Neural progenitor cell (in vitro differentiated cells): ENCODE data around the gene C9.

Source experiments
- EZH2 ChIP-seq: fragments of 200-600 bp; sonication (generic); IDR thresholded peaks from 2 replicates; pipeline ENCODE4 v1.6.1; 2017; ENCODE audit warnings: antibody characterized with exemption, mild to moderate bottlenecking, moderate library complexity
- EZH2phosphoT487 ChIP-seq: fragments of 200-600 bp; sonication (generic); IDR thresholded peaks from 2 replicates; pipeline ENCODE4 v1.6.1; 2017; ENCODE audit warnings: antibody characterized with exemption
- TF ChIP-seq, protein P1 (sequence below): fragments of 200-600 bp; sonication (generic); IDR thresholded peaks from 2 replicates; pipeline ENCODE4 v1.5.1; 2017; ENCODE audit warnings: antibody characterized with exemption, mild to moderate bottlenecking

DNA sequence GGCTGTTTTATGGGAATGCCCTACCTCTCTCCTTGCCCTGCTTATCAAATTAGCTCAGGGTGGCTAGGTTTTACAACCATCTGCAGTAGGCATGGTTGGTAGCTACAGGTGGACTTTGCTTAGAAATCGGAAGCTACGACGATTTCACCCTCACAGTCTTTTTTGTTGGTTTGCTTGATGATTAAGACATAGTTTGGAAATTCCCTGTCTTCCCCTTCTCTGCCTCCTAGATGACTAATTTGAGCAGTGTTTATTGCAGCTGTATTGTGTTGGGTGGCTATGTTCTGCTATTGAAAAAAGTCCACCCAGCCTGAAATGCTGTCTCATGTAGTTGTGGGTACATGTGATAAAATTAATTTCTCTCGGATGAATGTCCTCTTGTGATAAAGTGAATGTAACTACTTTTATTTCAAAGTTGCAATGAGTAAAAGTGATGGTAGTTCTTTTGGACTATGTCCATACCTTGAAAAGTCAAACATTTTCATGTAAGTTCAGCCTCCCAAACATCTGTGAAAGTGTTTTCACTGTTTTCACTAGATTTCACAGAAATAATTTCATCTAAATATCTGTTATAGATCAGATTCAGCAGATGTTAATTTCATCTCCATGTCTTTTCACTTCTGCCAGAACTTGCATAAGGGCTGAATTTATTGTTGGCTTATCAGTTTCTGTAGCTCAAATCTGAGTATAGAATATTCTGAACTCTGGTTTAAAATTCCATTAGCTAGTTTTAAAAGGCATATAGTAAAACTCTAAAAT is 107.6 kb downstream of the C9 start:
- TF ChIP-seq, protein P1, sequence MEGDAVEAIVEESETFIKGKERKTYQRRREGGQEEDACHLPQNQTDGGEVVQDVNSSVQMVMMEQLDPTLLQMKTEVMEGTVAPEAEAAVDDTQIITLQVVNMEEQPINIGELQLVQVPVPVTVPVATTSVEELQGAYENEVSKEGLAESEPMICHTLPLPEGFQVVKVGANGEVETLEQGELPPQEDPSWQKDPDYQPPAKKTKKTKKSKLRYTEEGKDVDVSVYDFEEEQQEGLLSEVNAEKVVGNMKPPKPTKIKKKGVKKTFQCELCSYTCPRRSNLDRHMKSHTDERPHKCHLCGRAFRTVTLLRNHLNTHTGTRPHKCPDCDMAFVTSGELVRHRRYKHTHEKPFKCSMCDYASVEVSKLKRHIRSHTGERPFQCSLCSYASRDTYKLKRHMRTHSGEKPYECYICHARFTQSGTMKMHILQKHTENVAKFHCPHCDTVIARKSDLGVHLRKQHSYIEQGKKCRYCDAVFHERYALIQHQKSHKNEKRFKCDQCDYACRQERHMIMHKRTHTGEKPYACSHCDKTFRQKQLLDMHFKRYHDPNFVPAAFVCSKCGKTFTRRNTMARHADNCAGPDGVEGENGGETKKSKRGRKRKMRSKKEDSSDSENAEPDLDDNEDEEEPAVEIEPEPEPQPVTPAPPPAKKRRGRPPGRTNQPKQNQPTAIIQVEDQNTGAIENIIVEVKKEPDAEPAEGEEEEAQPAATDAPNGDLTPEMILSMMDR: no peak
- TF ChIP-seq EZH2 (no peak), EZH2phosphoT487 (no peak)
